DND-41 (cell line): ENCODE measurements around the gene ACAD9.
A peak's percentile ranks its signal among the peaks of the same experiment; 100 is the strongest.

ENCODE experiments used
- ATAC-seq: fragments of 200-7000 bp; cut with Tn5 transposase; 3 replicates; pipeline ENCODE4 v1.9.1; 2021; ENCODE audit warnings: low read depth; ENCODE audit not compliant: insufficient read depth
- DNase-seq: peaks from one replicate; pipeline ENCODE4 v3.0.0-alpha.2; 2020
- H2AFZ ChIP-seq: 2 replicates; pipeline ENCODE4 v1.6.0; 2012; ENCODE audit warnings: low read depth, low read length
- H3K27ac ChIP-seq: 2 replicates; pipeline ENCODE4 v1.5.1; 2012; ENCODE audit warnings: low read length, inconsistent platforms
- H3K27me3 ChIP-seq: fragments of 200-600 bp; sonication (generic); 2 replicates; pipeline ENCODE4 v1.6.0; 2012; ENCODE audit warnings: low read length, mild to moderate bottlenecking, inconsistent platforms; ENCODE audit not compliant: insufficient read depth, poor library complexity
- H3K36me3 ChIP-seq: 2 replicates; pipeline ENCODE4 v1.5.1; 2012; ENCODE audit warnings: low read length, inconsistent platforms; ENCODE audit not compliant: insufficient read depth
- H3K4me1 ChIP-seq: 2 replicates; pipeline ENCODE4 v1.5.1; 2012; ENCODE audit warnings: mild to moderate bottlenecking, low read length; ENCODE audit not compliant: insufficient read depth
- H3K4me2 ChIP-seq: 2 replicates; pipeline ENCODE4 v1.6.0; 2012; ENCODE audit warnings: mild to moderate bottlenecking, moderate library complexity, low read length, inconsistent platforms; ENCODE audit not compliant: insufficient read depth
- H3K4me3 ChIP-seq, 2 experiments: fragments of 200-600 bp in 1 of 2; shearing (Covaris generic) in 1 of 2; 2 replicates each; pipeline ENCODE4 v1.5.1; 2012 to 2016; ENCODE audit warnings: inconsistent platforms in 2 of 2, low read length in 2 of 2, mild to moderate bottlenecking in 2 of 2, low read depth in 1 of 2, moderate library complexity in 1 of 2
- H3K79me2 ChIP-seq: 2 replicates; pipeline ENCODE4 v1.6.0; 2012; ENCODE audit warnings: low read length, inconsistent platforms; ENCODE audit not compliant: insufficient read depth
- H3K9ac ChIP-seq: 2 replicates; pipeline ENCODE4 v1.6.0; 2012; ENCODE audit warnings: low read depth, mild to moderate bottlenecking, inconsistent platforms, low read length, moderate library complexity
- H3K9me3 ChIP-seq: 2 replicates; pipeline ENCODE4 v1.5.1; 2012; ENCODE audit warnings: low read length, moderate library complexity, mild to moderate bottlenecking, inconsistent platforms; ENCODE audit not compliant: insufficient read depth, severe bottlenecking
- H4K20me1 ChIP-seq: 2 replicates; pipeline ENCODE4 v1.6.0; 2012; ENCODE audit warnings: low read length; ENCODE audit not compliant: insufficient read depth
- EZH2 ChIP-seq: IDR thresholded peaks from 3 replicates; pipeline ENCODE4 v1.6.1; 2012; ENCODE audit warnings: borderline replicate concordance, low read depth, mild to moderate bottlenecking, moderate library complexity, low read length, inconsistent platforms; ENCODE audit not compliant: severe bottlenecking
- TF ChIP-seq, protein P1 (sequence below): IDR thresholded peaks from 2 replicates; pipeline ENCODE4 v1.5.1; 2012; ENCODE audit warnings: borderline replicate concordance, low read length, moderate library complexity, mild to moderate bottlenecking; ENCODE audit not compliant: poor library complexity, severe bottlenecking; ENCODE audit errors: extremely low read depth

Gene ACAD9

DNA sequence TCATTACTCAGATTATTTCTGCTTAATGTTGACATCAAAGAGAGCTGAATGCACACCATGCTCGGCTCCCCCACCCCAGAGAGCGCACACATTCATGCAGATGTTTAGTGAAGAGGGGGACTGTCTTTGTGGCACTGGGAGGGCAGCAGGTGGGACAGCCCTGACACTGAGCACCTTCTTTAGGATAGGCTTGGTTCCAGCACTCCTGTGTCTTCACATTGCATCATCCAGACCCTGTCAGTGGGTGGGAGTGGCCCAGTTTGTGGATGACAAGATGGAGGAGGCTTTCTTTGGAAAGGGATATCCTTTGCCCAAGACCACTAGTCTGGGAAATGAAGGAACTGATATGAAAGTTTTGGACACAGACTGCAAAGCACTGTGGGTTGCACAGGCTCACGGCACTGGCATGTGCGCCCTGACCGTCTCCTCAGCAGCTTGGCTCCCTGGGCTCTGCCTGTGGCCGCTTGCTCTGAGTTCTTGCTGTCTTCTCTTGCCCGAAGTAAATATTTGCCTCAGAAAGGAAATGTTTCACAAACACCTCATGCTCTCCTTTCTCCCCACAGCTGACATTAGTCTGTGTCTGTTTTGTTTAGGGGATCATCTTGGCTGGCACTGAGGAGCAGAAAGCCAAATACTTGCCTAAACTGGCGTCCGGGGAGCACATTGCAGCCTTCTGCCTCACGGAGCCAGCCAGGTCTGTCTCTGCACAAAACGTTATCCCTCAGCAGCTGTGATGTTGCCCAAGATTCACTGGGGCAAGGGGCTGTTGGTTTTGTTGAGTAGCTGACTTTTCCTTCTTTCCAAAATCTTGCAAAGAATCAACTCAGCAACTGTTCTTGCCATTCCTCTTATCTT is 16.6 kb downstream of the ACAD9 start:
- no peak overlapping the region for H2AFZ ChIP-seq
- H3K4me3 ChIP-seq: no peak overlapping the region
- no peak overlapping the region for H3K9ac ChIP-seq
- H3K9me3 ChIP-seq: no peaks in the 10 kb centered on the region
- H3K4me1 ChIP-seq: no peaks in the 10 kb centered on the region
- ATAC-seq: peak; percentile 47; the same call in 2 of the 3 replicates
- no peak overlapping the region for H3K4me2 ChIP-seq
- 0 out of 2 replicates have a peak, but pooled peaks cover 1% of the 10 kb centered on the region for H3K79me2 ChIP-seq
- no peaks in the 10 kb centered on the region for H3K27me3 ChIP-seq
- H3K27ac ChIP-seq: peak overlapping the region; percentile 30; the same call in 1 of the 2 replicates
- no peak for TF ChIP-seq EZH2
- TF ChIP-seq, protein P1, sequence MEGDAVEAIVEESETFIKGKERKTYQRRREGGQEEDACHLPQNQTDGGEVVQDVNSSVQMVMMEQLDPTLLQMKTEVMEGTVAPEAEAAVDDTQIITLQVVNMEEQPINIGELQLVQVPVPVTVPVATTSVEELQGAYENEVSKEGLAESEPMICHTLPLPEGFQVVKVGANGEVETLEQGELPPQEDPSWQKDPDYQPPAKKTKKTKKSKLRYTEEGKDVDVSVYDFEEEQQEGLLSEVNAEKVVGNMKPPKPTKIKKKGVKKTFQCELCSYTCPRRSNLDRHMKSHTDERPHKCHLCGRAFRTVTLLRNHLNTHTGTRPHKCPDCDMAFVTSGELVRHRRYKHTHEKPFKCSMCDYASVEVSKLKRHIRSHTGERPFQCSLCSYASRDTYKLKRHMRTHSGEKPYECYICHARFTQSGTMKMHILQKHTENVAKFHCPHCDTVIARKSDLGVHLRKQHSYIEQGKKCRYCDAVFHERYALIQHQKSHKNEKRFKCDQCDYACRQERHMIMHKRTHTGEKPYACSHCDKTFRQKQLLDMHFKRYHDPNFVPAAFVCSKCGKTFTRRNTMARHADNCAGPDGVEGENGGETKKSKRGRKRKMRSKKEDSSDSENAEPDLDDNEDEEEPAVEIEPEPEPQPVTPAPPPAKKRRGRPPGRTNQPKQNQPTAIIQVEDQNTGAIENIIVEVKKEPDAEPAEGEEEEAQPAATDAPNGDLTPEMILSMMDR: no peak
- H3K36me3 ChIP-seq: peaks cover 84% of the 10 kb centered on the region
- no peaks in the 10 kb centered on the region for H4K20me1 ChIP-seq
- DNase-seq: peak; percentile 16

DNA sequence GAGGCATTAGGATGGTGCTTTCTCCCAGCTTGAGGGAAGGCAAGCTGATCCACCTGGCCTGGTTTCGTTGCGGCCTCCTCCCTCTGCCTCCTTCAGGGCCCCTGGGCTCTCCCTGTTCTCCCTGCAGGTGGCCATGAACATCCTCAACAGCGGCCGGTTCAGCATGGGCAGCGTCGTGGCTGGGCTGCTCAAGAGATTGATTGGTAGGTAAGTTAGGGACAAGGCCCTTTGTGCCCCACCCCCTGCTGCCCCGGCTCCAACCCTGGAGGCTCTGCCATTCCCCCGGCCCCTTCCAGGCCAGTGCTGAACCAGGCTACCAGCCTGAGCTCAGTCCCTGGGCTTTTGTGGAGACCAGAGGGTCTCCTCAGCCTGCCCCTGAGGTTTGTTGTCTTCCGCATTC is 23.0 kb downstream of the ACAD9 start:
- H3K27me3 ChIP-seq: no peaks in the 10 kb centered on the region
- no peaks in the 10 kb centered on the region for H3K4me1 ChIP-seq
- H3K27ac ChIP-seq: no peak overlapping the region
- H3K4me3 ChIP-seq: no peak overlapping the region
- TF ChIP-seq, protein P1: no peak
- TF ChIP-seq EZH2: no peak
- ATAC-seq (no peak), DNase-seq (no peak)
- no peaks in the 10 kb centered on the region for H3K9me3 ChIP-seq
- no peaks in the 10 kb centered on the region for H3K79me2 ChIP-seq
- H3K4me2 ChIP-seq: no peak overlapping the region
- no peak overlapping the region for H2AFZ ChIP-seq
- peaks cover 7% of the 10 kb centered on the region for H4K20me1 ChIP-seq
- peaks cover 98% of the 10 kb centered on the region for H3K36me3 ChIP-seq
- H3K9ac ChIP-seq: no peak overlapping the region; the same call in 1 of the 2 replicates

DNA sequence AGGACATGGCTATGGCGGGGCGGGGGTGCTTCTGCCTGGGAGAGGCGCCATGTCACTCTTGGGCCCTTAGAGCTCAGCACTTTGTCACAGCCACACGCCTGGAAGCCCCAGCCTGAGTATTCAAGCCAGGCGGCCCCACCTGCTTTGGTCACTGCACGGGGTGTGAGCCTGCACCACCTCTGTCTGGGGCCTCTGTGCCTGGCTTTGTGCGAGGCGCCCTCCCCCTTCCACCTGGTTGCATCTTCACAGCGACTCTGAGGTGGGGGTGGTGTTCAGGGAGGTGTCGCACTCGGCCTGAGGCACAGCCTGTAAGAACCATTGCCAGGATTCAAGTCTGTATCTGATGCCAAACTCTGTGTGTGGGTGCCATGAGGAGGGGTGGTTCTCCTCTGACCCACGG is 24.1 kb downstream of the ACAD9 start:
- TF ChIP-seq, protein P1: no peak
- DNase-seq (no peak), ATAC-seq (no peak)
- Histone ChIP-seq H2AFZ (no peak overlapping the region), H3K79me2 (no peaks in the 10 kb centered on the region), H3K27me3 (no peaks in the 10 kb centered on the region), H3K36me3 (peaks cover 98% of the 10 kb centered on the region), H3K4me2 (no peak overlapping the region), H3K4me1 (no peaks in the 10 kb centered on the region), H3K27ac (no peak overlapping the region), H3K9me3 (no peaks in the 10 kb centered on the region), H4K20me1 (peaks cover 7% of the 10 kb centered on the region), H3K4me3 (no peak overlapping the region), H3K9ac (no peak overlapping the region)
